AG10803 (cell line): ENCODE results near the gene ZNF281.

Experiments used
- DNase-seq: peaks from one replicate; pipeline ENCODE4 v3.0.0; 2010; ENCODE audit warnings: low read depth
- H3K4me3 ChIP-seq: 2 replicates; pipeline ENCODE4 v1.5.1; 2011; ENCODE audit warnings: mild to moderate bottlenecking, low read length, control low read depth
- TF ChIP-seq, protein P1 (sequence below): conservative IDR thresholded peaks from 2 replicates; pipeline ENCODE4 v1.5.1; 2011; ENCODE audit warnings: mild to moderate bottlenecking, low read length, control low read depth, inconsistent platforms

The ZNF281 gene

DNA sequence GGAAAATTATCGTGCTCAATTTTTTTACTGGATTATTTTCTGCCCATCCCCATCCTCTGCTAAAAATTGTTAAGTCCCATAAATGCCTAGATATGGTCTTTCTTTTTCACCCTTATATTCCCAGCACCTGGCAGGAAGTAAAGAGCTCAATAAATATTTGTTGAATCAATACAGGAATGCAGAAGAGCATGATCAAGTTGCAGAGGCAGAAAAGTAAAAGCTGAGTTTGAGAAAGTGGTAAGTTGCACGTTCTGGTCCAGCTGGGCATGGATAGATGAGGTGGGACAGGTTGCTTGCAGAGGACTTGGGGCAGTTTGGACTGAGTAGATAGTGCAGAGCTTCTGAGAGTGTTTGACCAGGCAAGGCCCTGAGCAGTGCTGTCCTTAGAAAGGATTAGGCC, 40.1 kb downstream of the ZNF281 start:
- DNase-seq, result no peak
- no peak overlapping the region for H3K4me3 ChIP-seq
- TF ChIP-seq, protein P1, sequence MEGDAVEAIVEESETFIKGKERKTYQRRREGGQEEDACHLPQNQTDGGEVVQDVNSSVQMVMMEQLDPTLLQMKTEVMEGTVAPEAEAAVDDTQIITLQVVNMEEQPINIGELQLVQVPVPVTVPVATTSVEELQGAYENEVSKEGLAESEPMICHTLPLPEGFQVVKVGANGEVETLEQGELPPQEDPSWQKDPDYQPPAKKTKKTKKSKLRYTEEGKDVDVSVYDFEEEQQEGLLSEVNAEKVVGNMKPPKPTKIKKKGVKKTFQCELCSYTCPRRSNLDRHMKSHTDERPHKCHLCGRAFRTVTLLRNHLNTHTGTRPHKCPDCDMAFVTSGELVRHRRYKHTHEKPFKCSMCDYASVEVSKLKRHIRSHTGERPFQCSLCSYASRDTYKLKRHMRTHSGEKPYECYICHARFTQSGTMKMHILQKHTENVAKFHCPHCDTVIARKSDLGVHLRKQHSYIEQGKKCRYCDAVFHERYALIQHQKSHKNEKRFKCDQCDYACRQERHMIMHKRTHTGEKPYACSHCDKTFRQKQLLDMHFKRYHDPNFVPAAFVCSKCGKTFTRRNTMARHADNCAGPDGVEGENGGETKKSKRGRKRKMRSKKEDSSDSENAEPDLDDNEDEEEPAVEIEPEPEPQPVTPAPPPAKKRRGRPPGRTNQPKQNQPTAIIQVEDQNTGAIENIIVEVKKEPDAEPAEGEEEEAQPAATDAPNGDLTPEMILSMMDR, result no peak

DNA sequence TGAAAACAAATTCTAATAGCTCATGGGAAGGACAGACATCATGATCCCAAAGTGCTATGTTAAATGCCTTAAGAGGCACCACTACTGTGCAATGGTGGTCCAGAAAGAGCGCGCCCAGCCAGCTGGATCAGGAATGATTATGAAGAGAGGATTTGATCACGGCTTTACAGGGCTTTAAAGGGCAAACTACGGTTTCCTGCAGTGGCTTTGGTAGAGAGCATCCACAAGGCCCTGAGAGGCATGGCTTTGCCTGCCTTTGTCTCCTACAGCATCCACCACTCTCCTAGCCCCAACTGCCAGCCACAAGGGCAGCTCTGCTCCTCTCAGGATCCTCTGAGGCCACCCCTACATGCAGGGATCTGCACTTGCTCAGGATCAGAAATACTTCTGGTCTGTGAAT, 40.7 kb downstream of the ZNF281 start:
- TF ChIP-seq, protein P1, result no peak
- DNase-seq, result no peak

DNA sequence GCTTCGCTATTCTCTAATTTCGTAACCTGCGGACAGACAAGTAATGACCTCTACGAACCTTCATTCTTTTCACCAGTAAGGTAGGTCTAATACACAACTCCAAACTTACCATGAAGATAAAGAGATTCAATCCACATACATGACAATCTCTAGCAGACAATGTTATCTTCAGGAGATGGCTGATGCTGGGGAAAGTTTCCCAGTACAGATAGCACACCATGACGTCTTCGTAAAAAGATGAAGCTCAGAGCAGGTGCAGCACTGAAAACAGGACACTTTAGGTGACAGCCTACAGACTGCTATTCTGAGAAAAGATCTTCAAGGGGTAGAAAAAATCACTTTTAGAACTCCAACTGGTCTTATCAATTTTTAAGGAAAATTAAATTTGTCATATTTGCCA, 41.3 kb downstream of the ZNF281 start:
- DNase-seq, result no peak
- TF ChIP-seq, protein P1, result no peak
- H3K4me3 ChIP-seq, result no peak overlapping the region

More for the DNA sequence above, 40.7 kb downstream of the ZNF281 start:
- no peak overlapping the region for H3K4me3 ChIP-seq

DNA sequence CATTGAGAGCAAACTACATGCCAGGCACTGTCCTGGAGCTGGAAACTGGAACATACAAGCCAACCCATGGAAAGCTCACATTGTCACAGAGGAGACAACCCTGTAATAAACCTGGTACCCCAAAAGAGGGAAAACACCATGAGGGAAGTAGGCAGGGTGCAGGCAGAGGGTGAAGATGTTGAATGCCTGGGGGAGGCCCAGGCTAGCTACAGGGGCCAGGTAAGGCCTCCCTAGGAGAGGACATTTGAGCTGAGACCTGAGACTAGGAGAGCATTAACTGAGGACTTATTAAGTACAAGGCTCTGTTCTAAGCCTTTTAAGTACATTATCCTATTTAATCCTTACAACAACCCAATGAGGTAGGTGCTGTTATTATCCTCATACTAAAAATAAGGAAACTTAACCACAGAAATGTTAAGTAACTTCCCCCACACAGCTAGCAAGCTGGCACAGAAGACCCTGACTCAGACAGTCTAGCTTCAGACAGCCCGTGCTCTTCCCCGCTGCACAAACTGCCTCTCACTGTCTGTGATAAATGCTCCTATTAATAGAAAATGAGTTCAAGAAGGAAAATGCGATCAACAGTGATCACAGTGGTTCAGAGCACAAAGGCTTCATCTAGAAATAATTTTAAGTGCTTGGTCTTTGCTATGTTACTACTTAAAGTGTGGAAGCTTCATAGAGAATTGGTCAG, 41.8 kb downstream of the ZNF281 start:
- no peak overlapping the region for H3K4me3 ChIP-seq
- DNase-seq, result peak; percentile 90
- TF ChIP-seq, protein P1, result no peak

DNA sequence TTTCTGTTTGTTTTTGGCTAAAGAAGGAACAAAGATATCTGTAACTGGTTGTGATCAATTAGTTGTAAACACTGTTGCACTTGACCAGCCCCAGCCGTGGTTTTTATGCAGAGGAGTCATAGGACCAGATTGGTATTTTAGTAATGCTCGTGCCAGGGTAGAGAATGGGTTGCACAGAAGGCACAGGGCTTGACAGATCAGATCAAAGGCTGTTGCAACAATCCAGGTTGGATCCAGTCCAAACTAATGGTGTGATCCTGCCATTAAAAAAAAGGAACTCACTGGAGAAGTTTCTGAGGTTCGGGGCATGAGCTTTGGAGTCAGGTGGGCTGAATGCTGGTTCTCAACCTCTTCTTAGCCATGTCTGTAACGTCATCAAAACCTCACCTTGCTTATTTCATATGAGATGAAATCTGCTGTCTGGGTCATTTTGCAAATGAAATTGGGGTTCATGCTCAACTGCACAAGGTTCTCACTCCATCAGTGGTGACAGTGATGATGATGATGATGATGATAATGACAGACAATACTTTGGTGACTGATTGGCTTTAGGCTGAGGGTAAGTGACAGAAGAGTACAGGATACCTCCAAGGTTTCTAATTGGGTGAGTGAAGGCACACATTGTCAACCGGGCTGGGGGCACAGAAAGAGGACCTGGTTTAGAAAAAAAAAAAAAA, 43.1 kb downstream of the ZNF281 start:
- TF ChIP-seq, protein P1, result no peak
- H3K4me3 ChIP-seq, result no peak overlapping the region
- DNase-seq, result peak; percentile 48

DNA sequence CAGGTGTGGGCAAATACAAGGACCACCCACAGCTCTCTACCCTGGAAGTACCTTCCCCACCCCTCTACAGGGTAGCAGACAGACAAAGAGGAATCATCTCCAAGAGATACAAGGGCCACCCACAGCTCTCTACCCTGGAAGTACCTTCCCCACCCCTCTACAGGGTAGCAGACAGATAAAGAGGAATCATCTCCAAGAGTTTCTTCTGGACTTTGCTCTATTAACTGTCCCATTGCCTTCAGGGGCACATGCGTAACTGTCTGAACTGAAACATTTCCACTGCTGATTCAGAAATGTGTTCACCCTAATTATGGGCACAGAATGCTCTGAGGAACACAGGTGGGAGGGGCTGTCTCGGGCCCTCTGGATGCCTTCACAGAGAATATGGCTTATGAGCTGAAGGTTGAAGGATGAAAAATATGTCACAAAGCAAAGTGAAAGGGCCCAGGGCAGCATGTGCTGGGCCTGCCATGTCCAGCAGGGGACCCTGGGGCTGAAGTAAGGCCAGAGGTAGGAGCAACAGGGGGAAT, 43.9 kb downstream of the ZNF281 start:
- H3K4me3 ChIP-seq, result no peak overlapping the region
- TF ChIP-seq, protein P1, result no peak
- no peak for DNase-seq

DNA sequence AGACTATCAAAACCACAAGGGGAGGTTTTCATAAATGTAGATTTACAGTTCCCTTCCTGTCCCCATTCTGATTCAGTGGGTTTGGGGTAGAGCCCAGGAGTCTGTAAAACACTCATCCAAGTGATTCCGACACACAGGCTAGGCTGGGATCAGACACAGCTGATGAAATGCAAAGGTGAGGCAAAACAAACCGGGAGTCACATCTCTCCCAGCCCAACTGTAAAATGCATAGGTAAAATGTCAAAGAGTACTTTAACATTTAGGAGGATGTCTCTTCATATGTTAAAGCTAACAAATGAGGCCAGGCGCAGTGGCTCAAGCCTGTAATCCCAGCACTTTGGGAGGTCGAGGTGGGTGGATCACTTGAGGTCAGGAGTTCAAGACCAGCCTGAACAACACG, 45.0 kb downstream of the ZNF281 start:
- H3K4me3 ChIP-seq, result no peak overlapping the region
- TF ChIP-seq, protein P1, result 0 out of 2 replicates have a peak, but pooled peaks have one; percentile 4
- peak; percentile 81 for DNase-seq
